ENCODE measurements around the gene RTN4R.
"Not testable (repeated sequence)": the region's sequence is repeated elsewhere in the genome, so short reads cannot be mapped to it uniquely, and the experiment has no call there.

RTN4R gene

GRCh38 chr22:20305230-20305893 is 37.2 kb upstream of the RTN4R start:
- not testable (repeated sequence) for DNase-seq

DNA sequence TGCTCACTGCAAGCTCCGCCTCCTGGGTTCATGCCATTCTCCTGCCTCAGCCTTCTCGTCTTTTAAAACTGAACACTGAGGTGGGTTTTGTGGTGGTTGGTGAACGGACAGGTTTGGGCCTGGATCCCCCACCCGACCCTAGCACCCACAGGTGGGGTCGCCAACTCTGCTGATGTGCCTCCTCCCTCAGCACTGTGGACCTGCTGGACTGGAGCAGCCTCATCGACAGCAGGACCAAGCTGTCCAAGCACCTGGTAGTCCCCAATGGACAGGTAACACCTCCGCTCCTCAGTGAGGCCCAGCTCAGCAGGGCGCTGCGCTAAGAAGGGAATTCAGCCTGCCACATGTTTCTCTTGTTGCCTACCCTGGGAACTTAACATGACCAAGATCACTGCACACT is 36.5 kb upstream of the RTN4R start:
- DNase-seq = no peak

- DNase-seq = not testable (repeated sequence)
Observed at GRCh38 chr22:20303229-20303534, 35.1 kb upstream of the RTN4R start.

DNA sequence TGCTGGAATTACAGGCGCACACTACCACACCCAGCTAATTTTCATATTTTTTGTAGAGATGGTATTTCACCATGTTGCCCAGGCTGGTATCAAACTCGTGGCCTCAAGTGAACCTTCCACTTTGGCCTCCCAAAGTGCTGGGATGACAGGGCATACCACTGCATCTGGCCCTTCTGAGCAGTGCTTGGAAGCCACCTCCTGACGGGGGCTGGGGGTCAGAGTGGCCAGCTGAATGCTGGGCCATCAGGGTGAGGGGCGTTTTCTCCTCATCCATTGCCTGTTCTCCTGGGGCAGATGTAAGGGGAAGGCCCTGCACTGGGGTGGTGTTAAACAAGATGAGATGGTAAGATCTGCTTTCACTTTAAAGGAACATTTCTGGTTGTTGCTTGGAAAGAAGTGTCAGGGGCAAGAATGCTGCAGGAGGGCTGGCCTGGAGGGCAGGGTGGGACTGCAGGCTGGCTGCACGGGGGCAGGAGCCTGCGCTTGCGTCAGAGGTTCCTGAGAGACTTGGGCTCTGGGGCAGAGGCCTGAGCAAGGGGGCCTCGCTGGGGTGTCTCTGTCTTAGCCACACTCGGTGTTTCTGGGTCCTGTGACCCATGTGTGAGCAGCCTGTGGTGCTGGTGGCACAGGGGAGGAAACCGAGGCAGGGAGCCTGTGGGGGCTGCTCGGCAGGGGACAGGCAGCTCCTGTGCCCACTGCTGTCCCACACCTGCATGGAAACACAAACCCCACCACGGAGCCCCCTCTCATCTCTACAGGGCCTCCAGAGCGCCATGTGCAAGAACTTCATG is 34.5 kb upstream of the RTN4R start:
- DNase-seq = no peak

- DNase-seq = no peak
Observed at GRCh38 chr22:20299746-20300136, 31.6 kb upstream of the RTN4R start.

GRCh38 chr22:20298803-20299745 is 31.0 kb upstream of the RTN4R start:
- no peak for DNase-seq

DNA sequence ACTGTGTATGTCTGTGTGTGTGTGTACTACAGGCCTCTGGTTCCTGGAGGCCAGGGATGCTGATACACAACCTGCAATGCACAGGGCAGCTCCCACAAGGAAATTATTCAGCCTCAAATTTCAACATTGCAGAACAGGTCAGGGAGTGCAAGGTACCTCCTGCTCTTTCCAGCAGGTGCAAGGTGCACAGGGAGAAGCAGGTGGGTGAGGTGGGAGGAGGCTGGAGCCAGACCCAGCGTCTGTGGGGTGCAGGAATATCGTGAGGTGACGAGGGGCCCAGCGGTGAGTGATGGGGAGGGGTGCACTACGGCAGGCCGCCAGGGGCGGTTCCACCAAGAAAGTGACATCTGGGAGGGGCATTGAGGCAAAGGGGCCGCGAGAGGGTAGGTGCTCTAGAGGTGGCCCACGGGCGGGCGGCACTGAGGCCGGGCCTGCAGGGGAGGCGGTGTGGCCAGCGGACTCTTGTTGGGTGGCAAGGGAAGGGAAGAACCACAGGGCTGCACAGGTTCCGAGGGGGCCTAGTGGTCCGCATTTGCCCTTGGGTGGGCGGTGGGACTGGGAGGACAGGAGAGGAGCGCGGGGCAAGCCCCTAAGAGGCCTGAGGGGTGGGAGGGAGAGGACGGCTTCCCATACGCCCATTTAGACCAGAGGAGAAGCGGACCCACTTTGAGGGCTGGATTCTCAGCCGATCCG is 30.1 kb upstream of the RTN4R start:
- DNase-seq = no peak

DNA sequence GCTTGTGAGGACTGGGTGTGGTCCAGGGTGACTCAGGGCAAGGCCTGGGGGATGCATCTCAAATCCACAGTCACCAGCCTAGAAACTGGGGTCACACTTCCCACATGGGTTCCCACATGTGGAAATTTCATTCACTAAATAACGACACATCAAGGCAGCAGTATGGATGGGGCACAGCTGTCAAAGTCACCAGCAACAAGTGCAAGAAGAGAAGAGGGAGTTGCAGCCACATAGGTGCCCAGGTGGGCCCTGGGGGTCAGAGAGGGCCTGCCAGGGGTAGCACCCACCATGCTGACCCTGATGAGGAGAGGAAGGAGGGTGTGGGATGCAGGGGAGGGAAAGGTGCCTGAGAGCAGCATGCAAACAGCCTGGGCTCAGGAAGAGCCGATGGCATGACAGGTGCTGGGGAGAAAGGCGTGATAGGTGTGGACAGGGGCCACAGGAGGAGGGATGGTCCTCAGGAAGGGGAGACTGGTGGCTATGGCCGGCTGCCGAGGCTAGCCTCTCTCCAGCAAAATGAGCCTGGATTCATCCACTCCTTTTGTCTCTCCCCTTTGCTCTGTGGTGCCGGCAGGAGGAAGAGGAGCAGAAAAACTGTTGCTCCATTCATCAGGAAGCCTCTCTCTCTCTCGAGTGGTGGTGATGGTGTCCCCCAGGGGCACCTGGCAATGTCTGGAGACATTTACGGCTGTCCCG is 29.4 kb upstream of the RTN4R start:
- DNase-seq = no peak

DNA sequence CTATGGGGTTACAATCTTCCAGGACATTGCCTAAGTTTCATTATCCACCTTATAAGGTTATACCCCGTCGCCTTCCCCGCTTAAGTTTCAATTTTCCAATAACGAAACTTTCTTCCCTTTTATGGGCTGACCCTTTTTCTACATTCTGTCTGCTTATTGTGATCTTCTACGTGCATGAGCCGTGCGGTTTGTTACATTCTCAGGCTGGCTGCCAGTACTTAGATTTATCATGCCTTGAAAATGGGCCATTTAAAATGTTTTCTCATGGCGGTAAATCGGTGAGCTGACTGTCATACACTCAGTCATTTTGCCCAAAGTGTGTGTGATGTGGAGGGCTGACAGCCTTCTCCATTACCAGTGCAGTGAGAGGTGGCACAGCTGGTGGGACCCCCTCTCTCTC is 28.5 kb upstream of the RTN4R start:
- no peak for DNase-seq

- no peak for DNase-seq
Observed at GRCh38 chr22:20295262-20296064, 27.3 kb upstream of the RTN4R start.

- DNase-seq = no peak
Observed at GRCh38 chr22:20292673-20293232, 24.6 kb upstream of the RTN4R start.

GRCh38 chr22:20292108-20292507 is 24.0 kb upstream of the RTN4R start:
- no peak for DNase-seq

DNA sequence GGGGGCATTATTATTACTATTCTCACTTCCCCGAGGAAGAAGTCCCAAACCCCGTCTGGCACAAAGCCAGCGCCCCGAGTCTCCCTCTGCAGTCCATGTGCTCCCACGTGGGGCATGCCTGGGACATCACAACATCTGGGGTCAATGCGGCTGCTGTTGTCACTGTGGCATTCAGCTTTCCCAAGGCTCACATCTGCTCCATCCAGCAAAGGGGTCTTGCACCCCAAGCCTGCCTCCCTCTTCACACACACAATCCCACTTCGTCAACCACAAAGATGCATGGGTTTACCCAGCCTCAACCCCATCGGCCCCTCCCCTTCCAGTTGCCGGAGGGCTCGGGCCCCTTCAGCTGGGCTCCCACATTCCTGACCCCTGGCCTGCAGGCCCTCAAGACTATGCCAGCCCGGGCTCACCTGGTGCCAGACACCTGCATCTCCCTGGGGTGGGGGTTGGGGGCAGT is 23.5 kb upstream of the RTN4R start:
- DNase-seq = no peak

DNA sequence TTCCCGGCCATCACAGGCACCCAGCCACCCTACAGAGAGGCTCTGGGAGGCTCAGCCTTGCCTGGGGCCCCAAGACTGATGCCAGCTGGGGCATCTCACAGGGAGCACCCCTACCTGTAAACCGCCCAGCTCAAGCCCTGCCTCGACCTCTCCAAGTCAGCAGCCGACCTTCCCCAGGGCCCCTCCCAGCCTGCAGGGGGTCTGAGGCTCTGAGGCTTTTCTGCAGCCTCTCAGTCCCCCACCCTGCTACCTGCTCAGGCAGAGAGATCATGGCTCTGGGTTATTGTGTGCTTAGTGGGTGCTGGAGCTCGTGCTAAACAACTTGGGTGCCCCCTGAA is 23.1 kb upstream of the RTN4R start:
- no peak for DNase-seq

GRCh38 chr22:20290578-20291248 is 22.6 kb upstream of the RTN4R start:
- DNase-seq = no peak

DNA sequence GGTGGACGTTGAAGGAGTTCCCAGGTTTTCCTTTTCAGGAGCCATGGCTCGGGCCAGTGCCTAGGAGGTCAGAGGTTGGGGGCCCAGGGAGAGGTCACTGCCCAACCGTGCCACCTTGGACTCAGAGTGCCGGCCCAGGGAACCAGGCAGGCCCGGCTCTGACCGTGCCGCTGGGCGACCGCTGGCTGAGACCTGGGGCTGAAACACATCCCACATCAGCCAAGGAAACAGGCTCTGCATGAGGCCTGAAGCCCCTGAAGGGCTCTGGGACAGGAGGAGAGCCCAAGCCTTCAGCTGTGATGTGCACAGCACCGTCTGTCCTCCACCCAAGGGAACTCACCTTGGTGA is 21.9 kb upstream of the RTN4R start:
- DNase-seq = no peak

- DNase-seq = not testable (repeated sequence)
Observed at GRCh38 chr22:20289182-20290044, 21.3 kb upstream of the RTN4R start.

GRCh38 chr22:20286784-20287423 is 18.8 kb upstream of the RTN4R start:
- not testable (repeated sequence) for DNase-seq

DNA sequence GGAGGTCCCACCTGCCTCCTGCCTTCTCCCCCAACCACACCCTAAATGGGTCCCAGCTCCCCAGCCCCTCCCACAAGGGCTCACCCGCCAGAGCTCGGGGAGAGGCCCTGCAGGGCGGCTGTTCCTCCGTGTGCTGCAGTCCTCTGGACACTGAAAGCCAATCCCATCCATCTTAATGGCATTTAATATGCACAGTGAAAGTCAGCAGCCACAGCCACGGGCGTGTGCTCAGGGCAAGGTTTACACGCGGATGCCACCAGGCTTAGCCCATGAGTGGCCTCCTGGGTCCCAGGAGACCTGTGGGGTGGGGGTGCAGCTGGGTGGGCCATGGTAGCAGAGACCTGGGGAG is 18.2 kb upstream of the RTN4R start:
- not testable (repeated sequence) for DNase-seq
